K562 (cell line): Measurements from ENCODE around the gene EFHB. TPM values are rescaled to one million over a fixed set of nuclear protein-coding genes. Genes with fewer than 3 reads are reported as not detected.

Experiments
- ATAC-seq: fragments of 200-7000 bp; cut with Tn5 transposase; 3 replicates; pipeline ENCODE4 v1.9.1; 2020; ENCODE audit warnings: moderate library complexity
- BruUV-seq: library from RNA; stranded (reverse); fragments of 400-500 nt; replicated peaks from 2 replicates; lab custom pipeline; 2021; lab: Mats Ljungman, UMichigan
- CTCF ChIA-PET: fragments of 300-600 bp; formaldehyde crosslinking; extraction: SDS; loops from one replicate; lab custom pipeline; 2021; ENCODE audit warnings: low intra/inter-chr PET ratio; lab: Yijun Ruan, JAX
- POLR2A ChIA-PET: fragments of 300-600, 350-650 bp; sonication (Branson Sonifier 250); formaldehyde crosslinking; extraction: SDS; loops from one replicate; lab custom pipeline; 2021; ENCODE audit warnings: antibody characterized with exemption, inconsistent platforms; lab: Yijun Ruan, JAX
- DNase-seq, 4 experiments: peaks; one replicate each; pipeline versions ENCODE4 v3.0.0 to v3.0.0-alpha.2; 2011 to 2018; ENCODE audit warnings: low spot score in 3 of 4, mixed read lengths in 3 of 4; ENCODE audit errors: extremely low read depth in 1 of 4
- FAIRE-seq: peaks from 2 replicates; lab custom pipeline; 2011; peaks lifted over from hg19 to GRCh38; lab: Jason Lieb, UNC
- H2AFZ ChIP-seq: 2 replicates; pipeline ENCODE4 v1.6.0; 2011; ENCODE audit warnings: low read depth, low read length, control low read depth, inconsistent platforms
- H3K27ac ChIP-seq: fragments of 200-600 bp; 3 replicates; pipeline ENCODE4 v1.8.0; 2011; ENCODE audit warnings: low read depth, mild to moderate bottlenecking, control low read depth, inconsistent platforms, low read length, moderate library complexity, mixed read lengths; ENCODE audit errors: extremely low read depth
- H3K27me3 ChIP-seq, 2 experiments: fragments of 300-600 bp in 1 of 2; 2 replicates in 1 of 2; 3 replicates in 1 of 2; pipeline versions ENCODE4 v1.6.0 to v1.8.0; 2011; ENCODE audit warnings: inconsistent platforms in 2 of 2, low read length in 2 of 2, mild to moderate bottlenecking in 1 of 2, mixed read lengths in 1 of 2, moderate library complexity in 1 of 2; ENCODE audit not compliant: control insufficient read depth in 2 of 2, insufficient read depth in 2 of 2
- H3K36me3 ChIP-seq: fragments of 300-600 bp; 3 replicates; pipeline ENCODE4 v1.8.0; 2011; ENCODE audit warnings: mild to moderate bottlenecking, low read length, inconsistent platforms; ENCODE audit not compliant: control insufficient read depth, insufficient read depth
- H3K4me1 ChIP-seq, 2 experiments: fragments of 200-600 bp in 1 of 2; replicated peaks in 1 of 2; 2 replicates in 1 of 2; 3 replicates in 1 of 2; pipeline versions ENCODE4 v1.5.1 to v1.8.0; 2011; ENCODE audit warnings: inconsistent platforms in 2 of 2, low read length in 2 of 2, mild to moderate bottlenecking in 1 of 2, mixed read lengths in 1 of 2, moderate library complexity in 1 of 2; ENCODE audit not compliant: control insufficient read depth in 2 of 2, insufficient read depth in 2 of 2
- H3K4me2 ChIP-seq: 2 replicates; pipeline ENCODE4 v1.6.1; 2011; ENCODE audit warnings: low read length, control low read depth, inconsistent platforms, mixed read lengths; ENCODE audit not compliant: insufficient read depth
- H3K4me3 ChIP-seq: fragments of 200-600 bp; sonication (generic), shearing (Covaris generic); 2 replicates; pipeline ENCODE4 v1.5.1; 2016; ENCODE audit warnings: control low read depth, inconsistent platforms
- H3K79me2 ChIP-seq: fragments of 200-600 bp; 3 replicates; pipeline ENCODE4 v1.8.0; 2011; ENCODE audit warnings: low read length, inconsistent platforms; ENCODE audit not compliant: control insufficient read depth, insufficient read depth
- H3K9ac ChIP-seq, 2 experiments: 2 replicates each; pipeline versions ENCODE4 v1.6.0 to v1.6.1; 2011; ENCODE audit warnings: low read depth in 2 of 2, low read length in 2 of 2, control low read depth in 1 of 2, inconsistent platforms in 1 of 2, mild to moderate bottlenecking in 1 of 2, mixed read lengths in 1 of 2; ENCODE audit not compliant: insufficient read depth in 1 of 2
- H3K9me1 ChIP-seq: one replicate; pipeline ENCODE4 v1.6.0; 2011; ENCODE audit warnings: inconsistent platforms, mild to moderate bottlenecking, low read length, moderate library complexity; ENCODE audit not compliant: control insufficient read depth, insufficient read depth
- H3K9me3 ChIP-seq: replicated peaks from 2 replicates; pipeline ENCODE4 v1.5.1; 2011; ENCODE audit warnings: low read depth, low read length, inconsistent platforms; ENCODE audit not compliant: control insufficient read depth, insufficient read depth
- H4K20me1 ChIP-seq: replicated peaks from 2 replicates; pipeline ENCODE4 v1.6.1; 2011; ENCODE audit warnings: low read length, inconsistent platforms, mixed read lengths; ENCODE audit not compliant: control insufficient read depth, insufficient read depth
- ATF1 ChIP-seq, 2 experiments: fragments of 450-650 bp in 1 of 2; IDR thresholded peaks; 2 replicates each; pipeline ENCODE4 v1.6.1; 2016; ENCODE audit warnings: missing compliant biosample characterization in 1 of 2, missing genetic modification characterization in 1 of 2
- C11orf30 ChIP-seq: fragments of 450-650 bp; IDR thresholded peaks from 2 replicates; pipeline ENCODE4 v1.6.1; 2016; ENCODE audit warnings: low read depth, mild to moderate bottlenecking
- CBX3 ChIP-seq, 2 experiments: IDR thresholded peaks; 1 replicate in 1 of 2; 2 replicates in 1 of 2; pipeline ENCODE4 v1.6.1; 2012; ENCODE audit warnings: inconsistent platforms in 2 of 2, low read length in 2 of 2, borderline replicate concordance in 1 of 2, control low read depth in 1 of 2
- CEBPB ChIP-seq: fragments of 450-650 bp; IDR thresholded peaks from 2 replicates; pipeline ENCODE4 v1.6.1; 2016; ENCODE audit warnings: missing genetic modification characterization, missing compliant biosample characterization
- CEBPG ChIP-seq, 3 experiments: fragments of 200-800 bp in 1 of 3; sonication (Bioruptor generic) in 1 of 3; sonication (generic) in 1 of 3; formaldehyde crosslinking in 1 of 3; IDR thresholded peaks in 2 of 3; conservative IDR thresholded peaks in 1 of 3; 2 replicates each; pipeline versions ENCODE4 v1.6.1 to v1.8.0; 2016 to 2022; ENCODE audit warnings: missing compliant biosample characterization in 2 of 3, missing genetic modification characterization in 2 of 3, mild to moderate bottlenecking in 1 of 3, missing genetic modification reagents in 1 of 3
- CTBP1 ChIP-seq: fragments of 450-650 bp; IDR thresholded peaks from 2 replicates; pipeline ENCODE4 v1.6.1; 2016; ENCODE audit warnings: borderline replicate concordance
- ETV1 ChIP-seq: fragments of 450-650 bp; conservative IDR thresholded peaks from 2 replicates; pipeline ENCODE4 v1.6.1; 2016; ENCODE audit warnings: missing genetic modification characterization, control low read depth, low read depth, missing compliant biosample characterization
- HNRNPUL1 ChIP-seq: fragments of 200-400 bp; formaldehyde crosslinking; IDR thresholded peaks from 2 replicates; pipeline ENCODE4 v1.6.1; 2017; ENCODE audit warnings: low read length
- MAZ ChIP-seq, 2 experiments: fragments of 450-650 bp in 1 of 2; sonication (generic) in 1 of 2; formaldehyde crosslinking; IDR thresholded peaks in 1 of 2; conservative IDR thresholded peaks in 1 of 2; 2 replicates each; pipeline versions ENCODE4 v1.4.0 to v1.5.0; 2020; ENCODE audit warnings: mild to moderate bottlenecking in 1 of 2, missing genetic modification reagents in 1 of 2
- MTA2 ChIP-seq: fragments of 450-650 bp; IDR thresholded peaks from 2 replicates; pipeline ENCODE4 v1.6.1; 2016; ENCODE audit warnings: low read depth
- NBN ChIP-seq: fragments of 450-650 bp; IDR thresholded peaks from 2 replicates; pipeline ENCODE4 v1.6.1; 2016; ENCODE audit warnings: low read depth, mild to moderate bottlenecking
- NFRKB ChIP-seq: fragments of 450-650 bp; IDR thresholded peaks from 2 replicates; pipeline ENCODE4 v1.6.1; 2016; ENCODE audit warnings: low read depth
- NR2C1 ChIP-seq, 2 experiments: fragments of 450-650 bp; IDR thresholded peaks; 2 replicates each; pipeline ENCODE4 v1.6.1; 2017; ENCODE audit warnings: mild to moderate bottlenecking in 2 of 2, antibody characterized with exemption in 1 of 2, inconsistent platforms in 1 of 2, missing compliant biosample characterization in 1 of 2, missing genetic modification characterization in 1 of 2
- NR2F6 ChIP-seq: fragments of 450-650 bp; formaldehyde crosslinking; IDR thresholded peaks from 2 replicates; pipeline ENCODE4 v1.4.0; 2020; ENCODE audit warnings: mild to moderate bottlenecking
- SMAD4 ChIP-seq: fragments of 250-450 bp; sonication (Bioruptor Pico); conservative IDR thresholded peaks from 2 replicates; pipeline ENCODE4 v1.8.0; 2021; ENCODE audit warnings: inconsistent platforms, mild to moderate bottlenecking, moderate library complexity
- SRF ChIP-seq, 2 experiments: fragments of 250-450, 450-650 bp in 1 of 2; sonication (Bioruptor Pico) in 1 of 2; sonication (generic) in 1 of 2; formaldehyde crosslinking; IDR thresholded peaks; 2 replicates each; pipeline versions ENCODE4 v1.5.0 to v1.5.1; 2020 to 2022; ENCODE audit warnings: mild to moderate bottlenecking in 1 of 2, missing genetic modification reagents in 1 of 2
- ZNF184 ChIP-seq: sonication (generic); formaldehyde crosslinking; IDR thresholded peaks from 2 replicates; pipeline ENCODE4 v1.5.0; 2020; ENCODE audit warnings: missing genetic modification reagents
- ZNF316 ChIP-seq: fragments of 450-650 bp; IDR thresholded peaks from 2 replicates; pipeline ENCODE4 v1.6.1; 2016
- ZNF592 ChIP-seq: fragments of 450-650 bp; IDR thresholded peaks from 2 replicates; pipeline ENCODE4 v1.6.1; 2017; ENCODE audit warnings: antibody characterized with exemption, mild to moderate bottlenecking
- WGBS: fragments of 100-300 bp; shearing (Covaris generic); methylation state at CpG from one replicate; pipeline ENCODE4 v1.1.6; 2016; ENCODE audit warnings: low coverage, mixed read lengths; ENCODE audit not compliant: insufficient coverage; ENCODE audit errors: missing lambda C conversion rate; 5-methylcytosine and 5-hydroxymethylcytosine counted together
- in situ Hi-C: fragments of 300-500 bp; cut with MboI; formaldehyde crosslinking; loops from 4 replicates; pipeline ENCODE4 v1.15.0; 2018; ENCODE audit warnings: inconsistent platforms, mixed read lengths
- intact Hi-C: fragments of 100-400 bp; cut with micrococcal nuclease; formaldehyde crosslinking; loops from 2 replicates; pipeline ENCODE4 v1.14.2; 2022
- polyA plus RNA-seq, 8 experiments: library from polyadenylated mRNA; depleted of rRNA in 4 of 8; stranded (reverse) in 5 of 8; unstranded in 3 of 8; fragments of >200 nt; fragmentation: Nextera tagmentation in 2 of 8; fragmentation: Illumina TruSeq in 1 of 8; extraction: Ambion mirVana in 2 of 8; extraction: Trizol in 1 of 8; gene quantifications; 2 replicates each; pipeline versions ENCODE4 v1.2.1 to v1.2.3, GENCODE V29; 2011 to 2014; ENCODE audit warnings: inconsistent platforms in 1 of 8, missing spikeins in 1 of 8
- total RNA-seq, 7 experiments: library from RNA; depleted of rRNA in 6 of 7; stranded (reverse); fragments of >200 nt in 6 of 7; fragmentation: Illumina TruSeq in 2 of 7; extraction: Trizol in 2 of 7; gene quantifications; 2 replicates each; pipeline versions ENCODE4 v1.2.1 to v1.2.3, GENCODE V29; 2011 to 2021; ENCODE audit warnings: low replicate concordance in 1 of 7

EFHB gene
- total and polyA plus RNA-seq, 9 of the 15 experiments (the other 6 are each of a cell fraction or from before 2014, with no cell fraction given): 1.5 to 4.0 (median 1.8) TPM

DNA sequence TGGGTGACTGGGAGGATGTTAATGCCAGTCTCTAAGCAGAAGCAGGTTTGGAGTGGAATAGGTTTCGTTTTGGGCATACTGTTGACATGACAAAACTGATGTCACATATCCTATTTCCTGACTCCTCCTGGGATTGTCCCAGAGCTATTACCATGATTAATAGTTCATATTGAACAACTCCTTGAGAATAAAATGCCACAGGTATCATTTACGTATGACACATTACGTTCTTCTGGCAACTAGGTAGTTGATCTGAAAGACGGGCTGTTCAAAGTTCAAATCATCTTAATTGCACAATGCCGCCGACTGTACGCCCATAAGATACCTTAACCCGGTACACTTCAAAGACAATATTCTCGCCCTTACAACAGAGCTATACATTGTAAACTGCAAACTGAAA lies 11.5 kb upstream of the EFHB start:
- no peak for ATAC-seq
- peak; percentile 42 for FAIRE-seq
- peak in 1 of 4 experiments; percentile 34 for DNase-seq
- Histone ChIP-seq H3K36me3 (peaks cover 6% of the 10 kb centered on the region; the same call in 2 of the 3 replicates), H4K20me1 (peaks cover 12% of the 10 kb centered on the region; the same call in 1 of the 2 replicates), H3K27ac (peak overlapping the region; percentile 98), H3K9me1 (no peaks in the 10 kb centered on the region), H3K9me3 (no peaks in the 10 kb centered on the region), H3K4me1 (peaks cover 9 to 11% of the 10 kb centered on the region in 2 experiments; a peak in 4 of 5 replicates), H3K79me2 (peaks cover 48% of the 10 kb centered on the region), H3K4me3 (peak overlapping the region; percentile 91), H3K4me2 (peak overlapping the region; percentile 99), H3K9ac (peak overlapping the region in 1 of 2 experiments; percentile 99; a peak in 2 of 4 replicates), H3K27me3 (no peaks in the 10 kb centered on the region), H2AFZ (peak overlapping the region; percentile 89)
- BruUV-seq: no TSS peak
- intact Hi-C loops: loop anchor here (5.0 to 10.0 kb wide), 3 partner anchors 43 to 379 kb away; no protein-coding TSS in a partner anchor
- POLR2A ChIA-PET: interaction anchor here (0.6 to 1.7 kb wide), 8 partner anchors 8 to 240 kb away, joined by 3 to 15 read pairs (median 4); partner anchors contain the start of gene SGO1
- CTCF ChIA-PET: no interaction called here
- WGBS: 10% methylated on average over 9 of the region's 9 CpGs
- in situ Hi-C loops: loop anchor here (5.0 kb wide), 1 partner anchor 97 kb away; the partner anchor contains the start of gene KAT2B
- TF ChIP-seq CBX3 (IDR thresholded peaks at IDR 0.05; ENCODE audit: borderline replicate concordance in 1 of 2, low read length in 2 of 2): 0 out of 3 replicates have a peak, but pooled peaks of 1 of the 2 experiments have one; percentile 23
- no peak for TF ChIP-seq MTA2
- no peak for TF ChIP-seq NR2C1 (IDR thresholded peaks at IDR 0.05)
- peak; percentile 11; the same call in 1 of the 2 replicates for TF ChIP-seq NR2C1 (tag; IDR thresholded peaks at IDR 0.05)
- TF ChIP-seq SMAD4: no peak
- peak; percentile 70 for TF ChIP-seq CEBPG (CRISPR knock-in tag; IDR thresholded peaks at IDR 0.05)
- peak; percentile 60 to 93 for TF ChIP-seq CEBPG (tag; conservative IDR thresholded peaks at IDR 0.05 in 1 of 2, IDR thresholded peaks at IDR 0.05 in 1 of 2)
- TF ChIP-seq ETV1 (tag): peak; percentile 41
- TF ChIP-seq NR2F6 (CRISPR knock-in tag): no peak
- 0 out of 2 replicates have a peak, but pooled peaks have one; percentile 21 for TF ChIP-seq CTBP1
- peak; percentile 48; the same call in 1 of the 2 replicates for TF ChIP-seq ZNF592
- no peak for TF ChIP-seq ZNF184
- TF ChIP-seq HNRNPUL1: no peak
- peak; percentile 95 for TF ChIP-seq CEBPB (tag)
- TF ChIP-seq SRF (CRISPR knock-in tag; IDR thresholded peaks at IDR 0.05): 0 out of 4 replicates have a peak, but pooled peaks of 1 of the 2 experiments have one; percentile 6
- no peak for TF ChIP-seq ATF1 (CRISPR knock-in tag; IDR thresholded peaks at IDR 0.05)
- TF ChIP-seq ATF1 (tag; IDR thresholded peaks at IDR 0.05): 0 out of 2 replicates have a peak, but pooled peaks have one; percentile 32
- no peak for TF ChIP-seq NBN
- no peak for TF ChIP-seq NFRKB
- 0 out of 4 replicates have a peak, but pooled peaks of 1 of the 2 experiments have one; percentile 6 for TF ChIP-seq MAZ (CRISPR knock-in tag; conservative IDR thresholded peaks at IDR 0.05 in 1 of 2, IDR thresholded peaks at IDR 0.05 in 1 of 2)
- peak; percentile 63 for TF ChIP-seq ZNF316
- TF ChIP-seq C11orf30: peak; percentile 47; the same call in 1 of the 2 replicates
